Measurements from ENCODE around the gene DNAH10.
"Not testable (repeated sequence)": the region's sequence is repeated elsewhere in the genome, so short reads cannot be mapped to it uniquely, and the experiment has no call there.

Gene DNAH10

DNA sequence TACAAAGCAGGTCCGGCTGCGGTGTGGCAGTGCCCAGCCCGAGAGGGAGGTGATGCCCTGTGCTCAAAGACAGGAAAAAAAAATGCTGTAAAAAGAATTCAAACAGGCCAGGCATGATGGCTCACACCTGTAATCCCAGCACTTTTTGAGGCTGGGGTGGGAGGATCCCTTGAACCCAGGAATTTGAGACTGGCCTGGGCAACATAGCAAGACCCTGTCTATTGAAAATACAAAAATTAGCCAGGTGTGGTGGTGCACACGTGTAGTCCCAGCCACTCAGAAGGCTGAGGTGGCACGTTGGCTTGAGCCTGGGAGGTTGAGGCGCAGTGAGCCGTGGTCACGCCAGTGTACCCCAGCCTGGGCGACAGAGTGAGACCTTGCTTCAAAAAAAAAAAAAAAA is 26.4 kb downstream of the DNAH10 start:
- TF ChIP-seq, protein P1, sequence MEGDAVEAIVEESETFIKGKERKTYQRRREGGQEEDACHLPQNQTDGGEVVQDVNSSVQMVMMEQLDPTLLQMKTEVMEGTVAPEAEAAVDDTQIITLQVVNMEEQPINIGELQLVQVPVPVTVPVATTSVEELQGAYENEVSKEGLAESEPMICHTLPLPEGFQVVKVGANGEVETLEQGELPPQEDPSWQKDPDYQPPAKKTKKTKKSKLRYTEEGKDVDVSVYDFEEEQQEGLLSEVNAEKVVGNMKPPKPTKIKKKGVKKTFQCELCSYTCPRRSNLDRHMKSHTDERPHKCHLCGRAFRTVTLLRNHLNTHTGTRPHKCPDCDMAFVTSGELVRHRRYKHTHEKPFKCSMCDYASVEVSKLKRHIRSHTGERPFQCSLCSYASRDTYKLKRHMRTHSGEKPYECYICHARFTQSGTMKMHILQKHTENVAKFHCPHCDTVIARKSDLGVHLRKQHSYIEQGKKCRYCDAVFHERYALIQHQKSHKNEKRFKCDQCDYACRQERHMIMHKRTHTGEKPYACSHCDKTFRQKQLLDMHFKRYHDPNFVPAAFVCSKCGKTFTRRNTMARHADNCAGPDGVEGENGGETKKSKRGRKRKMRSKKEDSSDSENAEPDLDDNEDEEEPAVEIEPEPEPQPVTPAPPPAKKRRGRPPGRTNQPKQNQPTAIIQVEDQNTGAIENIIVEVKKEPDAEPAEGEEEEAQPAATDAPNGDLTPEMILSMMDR (IDR thresholded peaks at IDR 0.05; ENCODE audit: insufficient read depth, missing control alignments), result no peak
- FAIRE-seq, result no peak
- DNase-seq (ENCODE audit: insufficient read length, low spot score), result no peak

DNA sequence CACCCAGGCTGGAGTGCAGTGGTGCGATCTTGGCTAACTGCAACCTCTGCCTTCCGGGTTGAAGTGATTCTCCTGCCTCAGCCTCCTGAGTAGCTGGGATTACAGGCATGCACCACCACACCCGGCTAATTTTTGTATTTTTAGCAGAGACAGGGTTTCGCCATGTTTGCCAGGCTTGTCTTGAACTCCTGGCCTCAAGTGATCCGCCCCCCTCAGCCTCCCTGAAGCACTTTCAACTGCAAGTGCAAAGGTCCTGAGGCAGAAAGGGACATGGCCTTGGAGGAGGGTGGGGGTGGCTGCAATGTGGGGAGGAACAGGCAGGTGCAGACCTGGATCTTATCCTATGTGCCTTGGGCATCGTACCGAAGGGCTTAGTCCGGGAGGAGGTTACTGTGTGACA is 27.3 kb downstream of the DNAH10 start:
- not testable (repeated sequence) for DNase-seq (ENCODE audit: insufficient read length, low spot score); FAIRE-seq

DNA sequence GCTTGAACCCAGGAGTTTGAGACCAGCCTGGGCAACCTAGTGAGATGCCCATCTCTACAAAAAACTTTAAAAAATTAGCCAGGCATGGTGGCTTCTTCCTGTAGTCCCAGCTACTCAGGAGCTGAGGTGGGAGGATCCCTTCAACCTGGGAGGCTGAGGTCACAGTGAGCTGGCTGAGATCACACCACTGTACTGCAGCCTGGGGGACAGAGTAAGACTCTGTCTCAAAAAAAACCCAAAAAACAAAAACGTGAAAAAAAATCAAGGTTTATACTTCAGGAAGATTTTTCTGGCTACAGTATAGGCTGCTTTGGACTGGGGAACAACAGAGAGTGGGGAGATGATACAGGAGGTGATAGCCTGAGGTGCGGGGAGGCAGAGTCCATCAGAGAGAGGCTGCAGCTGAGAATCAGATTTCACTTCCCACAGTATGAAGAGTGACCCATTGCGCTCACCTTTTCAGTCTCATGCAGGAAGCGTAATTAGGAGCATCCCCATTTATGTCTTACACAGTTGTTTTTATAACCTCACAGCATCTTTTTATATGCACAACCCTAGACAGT is 28.9 kb downstream of the DNAH10 start:
- DNase-seq (ENCODE audit: insufficient read length, low spot score), result no peak
- FAIRE-seq, result no peak

DNA sequence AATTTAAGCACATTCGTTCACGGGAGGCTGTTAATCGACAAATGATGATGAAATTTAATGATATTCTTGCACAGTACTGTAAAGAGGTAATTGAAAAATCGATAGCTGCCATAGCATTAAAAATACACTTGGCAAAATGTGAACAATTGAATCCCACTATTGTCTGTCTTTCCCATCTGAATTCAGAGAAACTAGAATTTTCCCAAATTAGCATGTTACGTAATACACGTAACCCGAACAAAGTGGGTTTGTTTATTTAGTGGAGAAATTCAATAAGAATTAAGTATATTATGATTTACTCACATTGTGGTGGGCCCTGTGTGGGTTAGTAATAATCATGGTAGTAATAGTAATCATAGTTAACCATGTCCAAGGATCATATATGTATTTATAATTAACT is 31.9 kb downstream of the DNAH10 start:
- TF ChIP-seq, protein P1 (IDR thresholded peaks at IDR 0.05; ENCODE audit: insufficient read depth, missing control alignments), result no peak
- DNase-seq (ENCODE audit: insufficient read length, low spot score) (no peak), FAIRE-seq (no peak)

More for the DNA sequence above, 28.9 kb downstream of the DNAH10 start:
- TF ChIP-seq, protein P1 (IDR thresholded peaks at IDR 0.05; ENCODE audit: insufficient read depth, missing control alignments), result no peak

DNA sequence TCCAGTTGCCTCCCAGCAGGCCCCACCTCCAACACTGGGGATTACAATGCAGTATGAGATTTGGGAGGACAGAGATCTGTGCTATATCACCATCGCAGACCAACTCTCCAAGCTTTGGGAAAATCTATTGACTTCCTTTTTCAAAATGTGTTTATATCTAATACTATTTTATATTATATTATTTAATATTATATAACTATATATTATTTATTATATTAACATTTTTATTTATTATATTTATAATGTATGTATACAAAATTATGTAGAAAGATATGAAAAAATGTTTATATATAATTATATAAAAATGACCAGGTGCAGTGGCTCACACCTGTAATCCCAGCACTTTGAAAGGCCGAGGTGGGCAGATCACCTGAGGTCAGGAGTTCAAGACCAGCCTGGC is 36.4 kb downstream of the DNAH10 start:
- DNase-seq (ENCODE audit: insufficient read length, low spot score) (no peak), FAIRE-seq (no peak)
- TF ChIP-seq, protein P1 (IDR thresholded peaks at IDR 0.05; ENCODE audit: insufficient read depth, missing control alignments), result no peak

DNA sequence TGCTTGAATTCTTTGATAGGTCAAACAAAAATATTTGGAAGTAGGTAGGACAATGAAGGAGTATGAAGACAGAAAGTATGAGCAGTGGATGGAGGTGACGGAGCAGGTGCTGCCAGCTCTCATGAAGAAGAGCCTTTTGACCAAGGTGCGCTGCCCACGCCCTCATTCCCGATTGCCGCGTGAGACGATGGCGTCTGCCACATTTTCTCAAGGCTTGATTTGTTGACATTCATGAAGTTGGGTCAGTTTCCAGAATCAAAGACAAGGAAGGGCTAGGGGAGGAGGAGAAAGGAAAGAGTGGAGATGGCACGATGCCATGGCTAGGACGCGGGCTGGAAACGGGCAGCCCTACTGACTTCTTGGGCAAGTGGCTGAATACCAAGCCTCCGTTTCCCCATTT is 37.1 kb downstream of the DNAH10 start:
- FAIRE-seq (no peak), DNase-seq (ENCODE audit: insufficient read length, low spot score) (no peak)
- TF ChIP-seq, protein P1 (IDR thresholded peaks at IDR 0.05; ENCODE audit: insufficient read depth, missing control alignments), result no peak

DNA sequence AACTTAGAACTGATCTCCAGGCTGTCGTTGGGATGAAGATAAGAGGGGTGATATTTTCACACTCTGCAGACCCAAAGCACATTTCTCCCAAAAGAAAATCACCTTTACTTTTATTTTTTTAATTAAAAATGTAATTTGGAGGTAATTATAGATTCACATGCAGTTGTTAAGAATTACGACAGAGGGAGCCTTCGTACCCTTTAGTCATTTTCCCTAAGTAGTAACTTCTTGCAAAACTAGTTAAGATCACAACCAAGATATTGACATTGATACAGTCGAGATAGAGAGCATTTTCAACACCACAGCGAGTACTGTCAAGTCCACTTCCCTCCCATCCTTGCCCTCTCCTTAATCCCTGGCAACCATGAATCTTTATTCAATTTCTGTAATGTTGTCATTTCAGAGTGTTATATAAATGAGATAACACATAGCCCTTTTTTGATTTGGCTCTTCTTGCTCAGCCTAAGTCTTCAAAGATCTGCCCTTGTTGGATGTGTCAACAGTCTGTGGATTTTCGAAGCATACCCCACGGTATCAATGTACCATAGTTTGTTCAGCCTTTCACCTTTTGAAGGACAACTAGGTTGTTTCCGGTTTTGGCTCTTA is 39.6 kb downstream of the DNAH10 start:
- FAIRE-seq, result no peak
- DNase-seq (ENCODE audit: insufficient read length, low spot score), result no peak

More for the DNA sequence above, 39.6 kb downstream of the DNAH10 start:
- TF ChIP-seq, protein P1 (IDR thresholded peaks at IDR 0.05; ENCODE audit: insufficient read depth, missing control alignments), result peak; percentile 51
